Peyer's patch (tissue), 4 donors: ENCODE data around the gene PDZD2.

Source experiments
- POLR2A ChIP-seq, 2 donors: fragments of 450-650 bp; IDR thresholded peaks; one replicate each; pipeline ENCODE4 v1.5.1; 2017; ENCODE audit warnings: antibody characterized with exemption in 2 of 2, mild to moderate bottlenecking in 2 of 2, moderate library complexity in 2 of 2
- TF ChIP-seq, protein P1 (sequence below), 6 experiments: fragments of 450-650 bp in 4 of 6; fragments of 200-600 bp in 2 of 6; sonication (generic) in 1 of 6; IDR thresholded peaks; one replicate each; pipeline ENCODE4 v1.5.1; 2017 to 2019; ENCODE audit warnings: antibody characterized with exemption in 6 of 6, mild to moderate bottlenecking in 3 of 6, moderate library complexity in 1 of 6

DNA sequence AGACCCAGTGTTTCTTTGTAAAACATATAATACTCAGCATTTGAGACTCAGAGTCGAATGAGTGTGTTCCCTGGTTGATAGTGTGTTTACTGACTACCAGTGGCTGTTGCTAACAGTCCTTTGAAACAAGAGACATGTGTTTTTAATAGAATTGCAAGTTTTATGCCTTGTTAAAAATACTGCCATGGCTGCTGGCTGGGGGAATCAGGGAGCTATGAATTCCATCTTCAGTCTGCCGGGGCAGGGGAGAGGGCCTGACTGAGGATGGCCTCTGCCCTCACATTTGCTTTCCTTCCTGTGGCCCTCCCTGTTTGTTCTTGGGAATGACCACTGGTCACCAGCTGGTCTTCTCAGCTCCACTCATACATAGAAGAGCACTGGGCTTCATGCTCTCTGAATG lies 63.8 kb downstream of the PDZD2 start:
- no peak for TF ChIP-seq POLR2A (IDR thresholded peaks at IDR 0.05)
- TF ChIP-seq, protein P1, sequence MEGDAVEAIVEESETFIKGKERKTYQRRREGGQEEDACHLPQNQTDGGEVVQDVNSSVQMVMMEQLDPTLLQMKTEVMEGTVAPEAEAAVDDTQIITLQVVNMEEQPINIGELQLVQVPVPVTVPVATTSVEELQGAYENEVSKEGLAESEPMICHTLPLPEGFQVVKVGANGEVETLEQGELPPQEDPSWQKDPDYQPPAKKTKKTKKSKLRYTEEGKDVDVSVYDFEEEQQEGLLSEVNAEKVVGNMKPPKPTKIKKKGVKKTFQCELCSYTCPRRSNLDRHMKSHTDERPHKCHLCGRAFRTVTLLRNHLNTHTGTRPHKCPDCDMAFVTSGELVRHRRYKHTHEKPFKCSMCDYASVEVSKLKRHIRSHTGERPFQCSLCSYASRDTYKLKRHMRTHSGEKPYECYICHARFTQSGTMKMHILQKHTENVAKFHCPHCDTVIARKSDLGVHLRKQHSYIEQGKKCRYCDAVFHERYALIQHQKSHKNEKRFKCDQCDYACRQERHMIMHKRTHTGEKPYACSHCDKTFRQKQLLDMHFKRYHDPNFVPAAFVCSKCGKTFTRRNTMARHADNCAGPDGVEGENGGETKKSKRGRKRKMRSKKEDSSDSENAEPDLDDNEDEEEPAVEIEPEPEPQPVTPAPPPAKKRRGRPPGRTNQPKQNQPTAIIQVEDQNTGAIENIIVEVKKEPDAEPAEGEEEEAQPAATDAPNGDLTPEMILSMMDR (IDR thresholded peaks at IDR 0.05): no peak
